Kidney (tissue), 14 donors: ENCODE measurements around the gene SLC12A1. TPM values are rescaled to one million over a fixed set of nuclear protein-coding genes. Genes with fewer than 3 reads are reported as not detected.

Experiments used
- DNase-seq, 5 donors: peaks; one replicate each; pipeline ENCODE4 v3.0.0-alpha.2; 2013 to 2020
- FAIRE-seq: peaks from 2 replicates; lab custom pipeline; 2012; peaks lifted over from hg19 to GRCh38; lab: Jason Lieb, UNC
- H3K27ac ChIP-seq, 2 donors: one replicate each; pipeline ENCODE4 v1.7.0; 2013; ENCODE audit warnings: low read depth in 2 of 2, low read length in 2 of 2, inconsistent platforms in 1 of 2
- H3K27me3 ChIP-seq: one replicate; pipeline ENCODE4 v1.7.1; 2013; ENCODE audit warnings: low read length, inconsistent platforms; ENCODE audit not compliant: control insufficient read depth, insufficient read depth
- H3K36me3 ChIP-seq, 3 donors: one replicate each; pipeline versions ENCODE4 v1.7.0 to v1.7.1; 2013; ENCODE audit warnings: low read length in 3 of 3, control low read depth in 1 of 3, inconsistent platforms in 1 of 3; ENCODE audit not compliant: insufficient read depth in 3 of 3, control insufficient read depth in 2 of 3
- H3K4me1 ChIP-seq, 3 donors: one replicate each; pipeline versions ENCODE4 v1.7.0 to v1.7.1; 2013; ENCODE audit warnings: low read length in 3 of 3, inconsistent platforms in 1 of 3, low read depth in 1 of 3; ENCODE audit not compliant: control insufficient read depth in 2 of 3, insufficient read depth in 2 of 3
- H3K4me3 ChIP-seq, 3 donors: one replicate each; pipeline versions ENCODE4 v1.7.0 to v1.8.1; 2013; ENCODE audit warnings: low read length in 3 of 3, control low read depth in 1 of 3, inconsistent platforms in 1 of 3
- H3K9ac ChIP-seq, 3 donors: one replicate each; pipeline versions ENCODE4 v1.7.0 to v1.7.1; 2013; ENCODE audit warnings: low read length in 3 of 3, control low read depth in 1 of 3, inconsistent platforms in 1 of 3
- H3K9me3 ChIP-seq, 3 donors: one replicate each; pipeline versions ENCODE4 v1.7.0 to v1.7.1; 2013; ENCODE audit warnings: low read length in 3 of 3, control low read depth in 1 of 3, inconsistent platforms in 1 of 3; ENCODE audit not compliant: control insufficient read depth in 2 of 3, insufficient read depth in 1 of 3
- intact Hi-C: fragments of 100-400 bp; cut with DNase I; formaldehyde crosslinking; loops from one replicate; pipeline ENCODE4 v1.11.1; 2022
- polyA plus RNA-seq: library from polyadenylated mRNA; stranded (reverse); fragments of 350-450 nt; fragmentation: Illumina TruSeq; extraction: RNeasy Lipid Tissue Mini Kit (QIAGEN cat#74804); gene quantifications from one replicate; pipeline ENCODE4 v1.2.3, GENCODE V29; 2014; ENCODE audit warnings: low read depth, low replicate concordance; ENCODE audit not compliant: insufficient read depth
- total RNA-seq: library from RNA; stranded (reverse); fragmentation: NEBNext Ultra II Directional; extraction: Animal tissue kit (Norgen Biotek cat#: 25700); gene quantifications from one replicate; pipeline ENCODE4 v1.2.1, GENCODE V29; 2021
- TF ChIP-seq, protein P1 (sequence below): IDR thresholded peaks from 3 replicates; pipeline ENCODE4 v1.5.1; 2012; ENCODE audit warnings: mild to moderate bottlenecking, moderate library complexity, borderline replicate concordance; ENCODE audit not compliant: insufficient read depth; ENCODE audit errors: extremely low read depth
- donor health status: control.
- donor health status: control.
- donor health status: control.
- donor health status: control.
- donor health status: control.
- donor health status: DM: yes; HTN: yes; CAD: no.
- donor health status: Normal renal cell carcinoma (clear cell type).

The SLC12A1 gene
- total and polyA plus RNA-seq, 2 donors from 2014 or later: 201 to 370 TPM

DNA sequence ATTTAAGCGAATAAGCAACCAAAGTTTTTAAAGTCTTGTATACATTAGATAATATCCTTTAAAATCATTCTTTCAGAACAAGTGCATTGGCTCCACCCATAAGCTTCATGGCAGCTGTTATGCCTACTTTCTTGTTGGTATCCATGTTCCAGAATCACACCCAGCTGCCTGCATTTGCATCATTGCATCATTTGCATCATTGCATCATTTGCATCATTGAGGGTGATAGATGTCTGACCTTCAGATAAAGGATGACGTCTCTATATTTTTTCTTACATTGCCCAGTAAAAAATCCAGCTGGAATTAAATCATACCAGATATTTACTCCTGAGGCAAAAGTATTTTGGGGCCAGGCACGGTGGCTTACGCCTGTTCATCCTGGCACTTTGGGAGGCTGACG lies 42.3 kb downstream of the SLC12A1 start:
- Histone ChIP-seq H3K9me3 (no peaks in the 10 kb centered on the region), H3K36me3 (no peaks in the 10 kb centered on the region), H3K4me1 (no peaks in the 10 kb centered on the region), H3K9ac (no peak overlapping the region), H3K4me3 (no peak overlapping the region), H3K27ac (no peak overlapping the region), H3K27me3 (no peaks in the 10 kb centered on the region)
- FAIRE-seq (no peak), DNase-seq (no peak)
- TF ChIP-seq, protein P1, sequence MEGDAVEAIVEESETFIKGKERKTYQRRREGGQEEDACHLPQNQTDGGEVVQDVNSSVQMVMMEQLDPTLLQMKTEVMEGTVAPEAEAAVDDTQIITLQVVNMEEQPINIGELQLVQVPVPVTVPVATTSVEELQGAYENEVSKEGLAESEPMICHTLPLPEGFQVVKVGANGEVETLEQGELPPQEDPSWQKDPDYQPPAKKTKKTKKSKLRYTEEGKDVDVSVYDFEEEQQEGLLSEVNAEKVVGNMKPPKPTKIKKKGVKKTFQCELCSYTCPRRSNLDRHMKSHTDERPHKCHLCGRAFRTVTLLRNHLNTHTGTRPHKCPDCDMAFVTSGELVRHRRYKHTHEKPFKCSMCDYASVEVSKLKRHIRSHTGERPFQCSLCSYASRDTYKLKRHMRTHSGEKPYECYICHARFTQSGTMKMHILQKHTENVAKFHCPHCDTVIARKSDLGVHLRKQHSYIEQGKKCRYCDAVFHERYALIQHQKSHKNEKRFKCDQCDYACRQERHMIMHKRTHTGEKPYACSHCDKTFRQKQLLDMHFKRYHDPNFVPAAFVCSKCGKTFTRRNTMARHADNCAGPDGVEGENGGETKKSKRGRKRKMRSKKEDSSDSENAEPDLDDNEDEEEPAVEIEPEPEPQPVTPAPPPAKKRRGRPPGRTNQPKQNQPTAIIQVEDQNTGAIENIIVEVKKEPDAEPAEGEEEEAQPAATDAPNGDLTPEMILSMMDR: no peak
- intact Hi-C loops: no loop called here

DNA sequence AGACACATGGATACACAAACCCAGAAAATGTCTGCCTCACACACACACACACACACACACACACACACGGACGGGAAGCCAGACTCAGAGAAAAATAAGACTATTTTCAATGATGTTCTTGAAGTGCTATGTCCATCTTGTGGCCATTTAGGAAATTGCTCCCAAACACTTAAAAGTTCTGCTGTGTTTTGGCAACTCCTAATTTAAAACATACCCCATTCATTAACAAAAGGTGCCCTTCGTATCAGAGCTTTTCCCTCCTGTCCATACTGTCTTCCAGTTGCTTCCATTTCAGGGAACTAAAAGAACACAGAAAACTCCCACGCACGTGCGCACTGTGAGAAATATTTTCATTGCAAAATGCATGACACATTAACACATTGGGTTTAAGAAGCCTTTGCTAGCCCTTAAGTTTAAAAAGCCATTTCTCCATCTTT lies 44.6 kb downstream of the SLC12A1 start:
- Histone ChIP-seq H3K27me3 (no peaks in the 10 kb centered on the region), H3K4me1 (no peaks in the 10 kb centered on the region), H3K9me3 (no peaks in the 10 kb centered on the region), H3K4me3 (no peak overlapping the region), H3K27ac (no peak overlapping the region), H3K9ac (no peak overlapping the region), H3K36me3 (no peaks in the 10 kb centered on the region)
- TF ChIP-seq, protein P1: peak; percentile 60
- FAIRE-seq (peak; percentile 55), DNase-seq (peak in 4 of 5 donors; percentile 71 to 88 (median 78))
- intact Hi-C loops: no loop called here

DNA sequence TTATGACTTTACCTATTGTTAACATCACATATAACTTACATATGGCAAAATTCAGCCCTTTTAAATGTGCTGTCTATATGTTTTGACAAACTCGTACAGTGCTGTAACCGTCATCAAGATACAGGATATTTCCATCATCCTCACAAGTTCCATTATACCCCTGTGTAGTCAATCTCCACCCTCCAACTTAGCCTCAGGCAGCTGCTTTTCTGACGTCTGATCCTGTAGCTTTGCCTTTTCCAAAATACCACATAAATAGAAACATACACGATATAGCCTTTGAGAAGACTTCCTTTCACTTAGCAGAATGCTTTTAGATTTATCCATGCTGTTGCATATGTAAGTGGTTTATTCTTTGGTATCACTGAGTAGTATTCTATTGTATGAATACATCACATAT lies 47.1 kb downstream of the SLC12A1 start:
- Histone ChIP-seq H3K4me1 (no peaks in the 10 kb centered on the region), H3K27me3 (no peaks in the 10 kb centered on the region), H3K4me3 (no peak overlapping the region), H3K27ac (no peak overlapping the region), H3K9ac (no peak overlapping the region), H3K36me3 (no peaks in the 10 kb centered on the region), H3K9me3 (no peaks in the 10 kb centered on the region)
- intact Hi-C loops: no loop called here
- DNase-seq (no peak), FAIRE-seq (no peak)
- TF ChIP-seq, protein P1: no peak

DNA sequence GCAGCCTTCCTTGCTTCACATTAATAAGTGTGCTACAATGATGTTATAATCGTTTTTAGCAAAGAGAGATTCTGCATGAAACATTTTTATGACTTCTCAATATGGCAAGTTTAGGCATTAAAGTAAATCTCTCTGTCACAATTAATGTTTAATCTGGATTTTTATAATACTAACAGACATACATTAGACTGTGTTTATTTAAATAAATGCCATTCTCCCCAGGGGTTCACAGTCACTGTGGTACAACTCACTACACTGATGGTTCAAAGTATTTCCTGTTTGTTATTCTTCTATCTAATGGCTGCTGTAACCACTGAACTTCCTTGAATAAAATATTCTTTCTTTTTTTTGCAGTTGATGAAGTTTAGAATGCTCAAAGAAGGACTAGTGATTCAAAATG lies 59.0 kb downstream of the SLC12A1 start:
- intact Hi-C loops: no loop called here

More for the DNA sequence above, 59.0 kb downstream of the SLC12A1 start:
- H3K27me3 ChIP-seq: no peaks in the 10 kb centered on the region
- TF ChIP-seq, protein P1: no peak
- DNase-seq: no peak
- no peak overlapping the region for H3K27ac ChIP-seq
- no peak for FAIRE-seq
- no peaks in the 10 kb centered on the region for H3K9me3 ChIP-seq
- H3K9ac ChIP-seq: no peak overlapping the region
- H3K4me3 ChIP-seq: no peak overlapping the region
- H3K36me3 ChIP-seq: no peaks in the 10 kb centered on the region
- no peaks in the 10 kb centered on the region for H3K4me1 ChIP-seq
